Neuronal stem cell (in vitro differentiated cells): Measurements from ENCODE around the gene ARHGEF1.

Experiments used
- DNase-seq: peaks from one replicate; pipeline ENCODE4 v3.0.0-alpha.2; 2013; ENCODE audit warnings: low spot score
- H2AFZ ChIP-seq: one replicate; pipeline ENCODE4 v1.6.1; 2013; ENCODE audit warnings: mild to moderate bottlenecking, low read length, inconsistent platforms
- H2AK5ac ChIP-seq: 2 replicates; pipeline ENCODE4 v1.6.1; 2013; ENCODE audit warnings: low read depth, mild to moderate bottlenecking, inconsistent platforms, low read length, moderate library complexity, mixed read lengths
- H2BK120ac ChIP-seq: 2 replicates; pipeline ENCODE4 v1.6.1; 2013; ENCODE audit warnings: low read depth, mild to moderate bottlenecking, inconsistent platforms, low read length, moderate library complexity, mixed read lengths
- H2BK12ac ChIP-seq: one replicate; pipeline ENCODE4 v1.6.1; 2013; ENCODE audit warnings: low read length, inconsistent platforms
- H2BK15ac ChIP-seq: 2 replicates; pipeline ENCODE4 v1.6.1; 2013; ENCODE audit warnings: mild to moderate bottlenecking, low read length, inconsistent platforms, mixed read lengths
- H2BK5ac ChIP-seq: one replicate; pipeline ENCODE4 v1.6.1; 2013; ENCODE audit warnings: inconsistent platforms, mild to moderate bottlenecking, low read length, moderate library complexity
- H3K14ac ChIP-seq: one replicate; pipeline ENCODE4 v1.6.1; 2013; ENCODE audit warnings: low read length, inconsistent platforms
- H3K18ac ChIP-seq: 2 replicates; pipeline ENCODE4 v1.6.1; 2013; ENCODE audit warnings: low read length, inconsistent platforms
- H3K23ac ChIP-seq: 2 replicates; pipeline ENCODE4 v1.6.1; 2013; ENCODE audit warnings: low read depth, mild to moderate bottlenecking, mixed read lengths, low read length, inconsistent platforms; ENCODE audit not compliant: poor library complexity
- H3K27ac ChIP-seq: replicated peaks from 3 replicates; pipeline ENCODE4 v1.5.1; 2013; ENCODE audit warnings: low read length, inconsistent platforms
- H3K27me3 ChIP-seq, 3 experiments: 2 replicates each; pipeline ENCODE4 v1.6.1; 2013; ENCODE audit warnings: low read length in 3 of 3, mild to moderate bottlenecking in 2 of 3, inconsistent platforms in 1 of 3, low read depth in 1 of 3, mixed read lengths in 1 of 3, moderate library complexity in 1 of 3; ENCODE audit not compliant: control insufficient read depth in 3 of 3, insufficient read depth in 3 of 3
- H3K36me3 ChIP-seq, 2 donors: replicated peaks in 1 of 2; 2 replicates each; pipeline ENCODE4 v1.6.1; 2013; ENCODE audit warnings: low read length in 2 of 2; ENCODE audit not compliant: control insufficient read depth in 2 of 2, insufficient read depth in 2 of 2
- H3K4ac ChIP-seq: 2 replicates; pipeline ENCODE4 v1.6.1; 2013; ENCODE audit warnings: inconsistent platforms, mild to moderate bottlenecking, low read length, moderate library complexity
- H3K4me1 ChIP-seq, 2 donors: 1 replicate in 1 of 2; 2 replicates in 1 of 2; pipeline ENCODE4 v1.6.1; 2013; ENCODE audit warnings: low read length in 2 of 2, low read depth in 1 of 2; ENCODE audit not compliant: control insufficient read depth in 2 of 2, insufficient read depth in 1 of 2
- H3K4me2 ChIP-seq: one replicate; pipeline ENCODE4 v1.6.1; 2013; ENCODE audit warnings: mild to moderate bottlenecking, low read length, inconsistent platforms; ENCODE audit not compliant: insufficient read depth, poor library complexity, severe bottlenecking
- H3K4me3 ChIP-seq, 2 donors: 2 replicates each; pipeline ENCODE4 v1.5.1; 2013; ENCODE audit warnings: low read length in 2 of 2, mild to moderate bottlenecking in 2 of 2, inconsistent platforms in 1 of 2, moderate library complexity in 1 of 2
- H3K79me1 ChIP-seq: one replicate; pipeline ENCODE4 v1.6.1; 2013; ENCODE audit warnings: low read depth, mild to moderate bottlenecking, inconsistent platforms, low read length, moderate library complexity
- H3K9ac ChIP-seq: one replicate; pipeline ENCODE4 v1.6.1; 2013; ENCODE audit warnings: mild to moderate bottlenecking, low read depth, low read length, inconsistent platforms; ENCODE audit not compliant: poor library complexity
- H3K9me3 ChIP-seq, 2 donors: replicated peaks in 1 of 2; 2 replicates each; pipeline versions ENCODE3 to v1.6.1; 2013; ENCODE audit warnings: low read length in 2 of 2, mild to moderate bottlenecking in 2 of 2, inconsistent platforms in 1 of 2, low read depth in 1 of 2, mixed read lengths in 1 of 2, moderate library complexity in 1 of 2; ENCODE audit not compliant: control insufficient read depth in 2 of 2, insufficient read depth in 1 of 2
- H4K8ac ChIP-seq: one replicate; pipeline ENCODE4 v1.6.1; 2013; ENCODE audit warnings: low read depth, mild to moderate bottlenecking, inconsistent platforms, low read length, moderate library complexity
- H4K91ac ChIP-seq: one replicate; pipeline ENCODE4 v1.6.1; 2013; ENCODE audit warnings: low read length, low read depth, mild to moderate bottlenecking, inconsistent platforms; ENCODE audit not compliant: poor library complexity
- WGBS, 2 donors: extraction: QIAGEN DNeasy Blood & Tissue Kit; methylation state at CpG; one replicate each; pipeline ENCODE4 v1.1.7; 2013; ENCODE audit warnings: missing lambda C conversion rate in 2 of 2, mixed read lengths in 1 of 2; ENCODE audit not compliant: insufficient read length in 2 of 2, insufficient replicate concordance in 1 of 2; ENCODE audit errors: extremely low coverage in 2 of 2; 5-methylcytosine and 5-hydroxymethylcytosine counted together

ARHGEF1 gene

GRCh38 chr19:41876847-41877832, 5.8 kb upstream of the ARHGEF1 start, which contains the start of gene CD79A:
CD79A (plus strand) TSS chr19:41877279; CDS start chr19:41877305, 26 bp downstream.
- DNase-seq = no peak
- peak within 1 kb of the TSS; percentile 87 for H3K23ac ChIP-seq
- peak within 1 kb of the TSS; percentile 64 for H2BK15ac ChIP-seq
- H3K9ac ChIP-seq = peak within 1 kb of the TSS; percentile 16
- H3K18ac ChIP-seq = no peak within 1 kb of the TSS
- H3K4me1 ChIP-seq = peaks cover 0 to 4% of the 10 kb centered on the region in 2 donors
- H3K36me3 ChIP-seq = peaks cover 2 to 3% of the 10 kb centered on the region in 2 donors
- H3K79me1 ChIP-seq = no peaks in the 10 kb centered on the region
- H2BK120ac ChIP-seq = no peak within 1 kb of the TSS
- no peak within 1 kb of the TSS for H2AFZ ChIP-seq
- H3K27ac ChIP-seq = no peak within 1 kb of the TSS
- H3K14ac ChIP-seq = no peak within 1 kb of the TSS
- WGBS, 2 donors = no CpG with 5 or more reads among the region's 9 CpGs
- no peak within 1 kb of the TSS for H3K4ac ChIP-seq
- no peak within 1 kb of the TSS for H2AK5ac ChIP-seq
- peaks cover 0 to 35% (median 7%) of the 10 kb centered on the region in 3 experiments for H3K27me3 ChIP-seq
- no peak within 1 kb of the TSS for H3K4me2 ChIP-seq
- no peaks in the 10 kb centered on the region for H3K9me3 ChIP-seq
- H2BK5ac ChIP-seq = no peak within 1 kb of the TSS
- no peak within 1 kb of the TSS for H2BK12ac ChIP-seq
- H4K91ac ChIP-seq = no peak within 1 kb of the TSS
- no peak within 1 kb of the TSS for H4K8ac ChIP-seq
- H3K4me3 ChIP-seq = no peak within 1 kb of the TSS

GRCh38 chr19:41877916-41878905, 4.8 kb upstream of the ARHGEF1 start:
- no peak overlapping the region for H2BK120ac ChIP-seq
- no peaks in the 10 kb centered on the region for H3K36me3 ChIP-seq
- H3K23ac ChIP-seq = no peak overlapping the region
- H3K14ac ChIP-seq = no peak overlapping the region
- H3K27ac ChIP-seq = no peak overlapping the region
- H2AK5ac ChIP-seq = peak overlapping the region; percentile 83
- no peaks in the 10 kb centered on the region for H3K79me1 ChIP-seq
- no peak overlapping the region for H3K18ac ChIP-seq
- peak overlapping the region; percentile 59 for H2BK15ac ChIP-seq
- H2BK5ac ChIP-seq = no peak overlapping the region
- H3K27me3 ChIP-seq = peaks cover 0 to 42% (median 15%) of the 10 kb centered on the region in 3 experiments
- H3K4me2 ChIP-seq = no peak overlapping the region
- H4K8ac ChIP-seq = no peak overlapping the region
- H2BK12ac ChIP-seq = no peak overlapping the region
- H3K4me1 ChIP-seq = peaks cover 0 to 4% of the 10 kb centered on the region in 2 donors
- DNase-seq = no peak
- no peak overlapping the region for H2AFZ ChIP-seq
- WGBS, 2 donors = no CpG with 5 or more reads among the region's 17 CpGs
- no peak overlapping the region for H3K9ac ChIP-seq
- H4K91ac ChIP-seq = no peak overlapping the region
- no peak overlapping the region for H3K4ac ChIP-seq
- no peaks in the 10 kb centered on the region for H3K9me3 ChIP-seq
- H3K4me3 ChIP-seq = no peak overlapping the region

DNA sequence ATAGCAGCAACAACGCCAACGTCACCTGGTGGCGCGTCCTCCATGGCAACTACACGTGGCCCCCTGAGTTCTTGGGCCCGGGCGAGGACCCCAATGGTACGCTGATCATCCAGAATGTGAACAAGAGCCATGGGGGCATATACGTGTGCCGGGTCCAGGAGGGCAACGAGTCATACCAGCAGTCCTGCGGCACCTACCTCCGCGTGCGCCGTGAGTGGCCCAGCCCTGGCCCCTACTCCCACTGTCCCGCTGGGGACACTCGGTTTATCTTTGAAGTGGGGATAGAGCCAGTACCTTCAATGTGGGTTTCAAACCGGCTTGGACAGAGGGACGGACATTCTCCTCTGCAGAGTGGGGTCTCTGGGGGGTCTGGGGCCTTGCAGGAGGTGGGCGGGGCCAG, 3.9 kb upstream of the ARHGEF1 start:
- no peak overlapping the region for H3K4me3 ChIP-seq
- DNase-seq = no peak
- no peak overlapping the region for H3K23ac ChIP-seq
- H2BK12ac ChIP-seq = no peak overlapping the region
- no peak overlapping the region for H3K9ac ChIP-seq
- H3K18ac ChIP-seq = no peak overlapping the region
- no peak overlapping the region for H3K4ac ChIP-seq
- no peaks in the 10 kb centered on the region for H3K79me1 ChIP-seq
- H3K27ac ChIP-seq = no peak overlapping the region
- H4K91ac ChIP-seq = no peak overlapping the region
- no peak overlapping the region for H2AFZ ChIP-seq
- H3K14ac ChIP-seq = no peak overlapping the region
- H3K27me3 ChIP-seq = peaks cover 0 to 49% (median 21%) of the 10 kb centered on the region in 3 experiments
- no peak overlapping the region for H3K4me2 ChIP-seq
- H2BK15ac ChIP-seq = no peak overlapping the region
- peaks cover 5% of the 10 kb centered on the region in 2 donors for H3K4me1 ChIP-seq
- no peaks in the 10 kb centered on the region for H3K36me3 ChIP-seq
- H2BK120ac ChIP-seq = no peak overlapping the region
- peak overlapping the region; percentile 83 for H2AK5ac ChIP-seq
- no peak overlapping the region for H2BK5ac ChIP-seq
- no peaks in the 10 kb centered on the region for H3K9me3 ChIP-seq
- H4K8ac ChIP-seq = no peak overlapping the region
- no CpG with 5 or more reads among the region's 21 CpGs for WGBS, 2 donors
